Keratinocyte (primary cell): ENCODE results near the gene VTI1A.

Experiments used
- CTCF ChIP-seq, 3 experiments: IDR thresholded peaks in 1 of 3; conservative IDR thresholded peaks in 1 of 3; optimal IDR thresholded peaks in 1 of 3; 2 replicates in 2 of 3; 3 replicates in 1 of 3; pipeline versions ENCODE3 to v1.5.1; 2011; ENCODE audit warnings: low read length in 3 of 3, mild to moderate bottlenecking in 3 of 3, moderate library complexity in 2 of 3, control low read depth in 1 of 3, inconsistent platforms in 1 of 3; ENCODE audit not compliant: insufficient read depth in 2 of 3; ENCODE audit errors: extremely low read depth in 1 of 3
- EZH2 ChIP-seq: IDR thresholded peaks from one replicate; pipeline ENCODE4 v1.6.1; 2012; ENCODE audit warnings: inconsistent platforms, mild to moderate bottlenecking, low read length, moderate library complexity

GRCh38 chr10:112528235-112528634 lies 81.2 kb downstream of the VTI1A start:
- TF ChIP-seq EZH2 (no peak), CTCF (optimal IDR thresholded peaks at IDR 0.05 in 1 of 3, IDR thresholded peaks at IDR 0.05 in 1 of 3, conservative IDR thresholded peaks at IDR 0.05 in 1 of 3; ENCODE audit: extremely low read depth in 1 of 3, insufficient read depth in 2 of 3, low read length in 3 of 3) (no peak)
